Lung microvascular endothelial cell (primary cell): ENCODE data around the gene RPGR. TPM values are rescaled to one million over a fixed set of nuclear protein-coding genes. Genes with fewer than 3 reads are reported as not detected.

Experiments
- DNase-seq, 2 donors: peaks; one replicate each; pipeline versions ENCODE4 v3.0.0 to v3.0.0-alpha.2; 2010; ENCODE audit warnings: low read depth in 2 of 2
- total RNA-seq: library from RNA; depleted of rRNA; stranded (reverse); fragments of >200 nt; gene quantifications from 2 replicates; pipeline ENCODE4 v1.2.1, GENCODE V29; 2014

The RPGR gene
- total RNA-seq, 1 donor from 2014 or later, result 44.8 TPM

DNA sequence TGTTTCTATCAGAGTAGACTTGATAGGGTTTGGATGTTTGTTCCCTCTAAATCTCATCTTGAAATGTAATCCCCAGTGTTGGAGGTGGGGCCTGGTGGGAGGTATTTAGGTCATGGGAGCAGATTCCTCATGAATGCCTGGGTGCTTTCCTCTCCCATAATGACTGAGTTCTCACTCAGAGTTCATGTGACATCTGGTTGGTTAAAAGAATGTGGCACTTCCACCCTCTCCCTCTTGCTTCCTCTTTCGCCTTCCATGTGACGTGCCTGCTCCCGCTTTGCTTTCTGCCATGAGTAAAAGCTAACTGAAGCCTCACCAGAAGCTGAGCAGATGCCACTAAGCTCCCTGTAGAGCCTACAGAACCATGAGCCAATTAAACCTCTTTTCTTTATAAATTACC lies 59.3 kb downstream of the RPGR start:
- DNase-seq, result no peak

DNA sequence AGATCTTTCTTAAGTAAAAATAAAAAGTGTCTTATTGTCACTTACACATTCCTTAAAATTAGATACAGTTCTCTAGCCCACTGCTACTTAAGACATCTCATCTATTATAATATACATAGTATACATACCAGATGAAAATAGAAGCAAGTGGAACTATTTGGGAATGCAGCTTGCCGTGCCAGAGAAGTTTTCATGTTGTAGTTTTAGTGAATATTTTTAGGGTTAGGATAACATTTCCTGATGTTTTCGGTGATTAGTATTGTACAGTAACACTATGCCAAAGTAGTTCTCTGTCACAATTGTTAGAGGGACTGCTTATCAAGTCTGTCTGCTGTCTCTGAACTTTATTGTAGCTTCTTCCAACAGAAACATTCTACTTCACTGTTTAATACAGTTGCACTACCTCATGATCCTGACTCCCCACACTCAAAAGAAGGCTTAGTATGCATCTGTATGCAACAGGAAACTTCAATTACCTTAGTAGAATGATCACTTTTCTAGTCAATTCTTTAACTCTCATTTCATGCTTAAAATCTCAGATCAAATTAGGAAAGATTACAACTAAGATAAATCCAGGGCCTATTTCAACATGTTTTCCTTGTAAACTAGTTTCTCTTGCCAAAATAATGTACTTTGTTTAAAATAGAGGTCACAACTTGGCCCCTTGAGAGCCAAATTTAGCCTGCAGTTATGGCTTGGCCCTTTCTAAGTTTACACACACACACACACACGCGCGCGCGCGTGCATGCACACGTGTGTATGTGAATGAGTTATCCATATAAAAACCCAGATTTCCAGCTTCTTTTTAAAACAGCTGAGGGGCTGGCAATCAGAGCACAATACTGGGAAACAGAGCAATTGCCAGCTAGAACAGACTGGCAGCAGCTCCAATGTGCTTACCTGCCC lies 64.3 kb downstream of the RPGR start:
- peak in 1 of 2 donors; percentile 64 for DNase-seq

GRCh38 chrX:38260231-38260630 lies 67.1 kb downstream of the RPGR start:
- peak; percentile 37 to 41 for DNase-seq

DNA sequence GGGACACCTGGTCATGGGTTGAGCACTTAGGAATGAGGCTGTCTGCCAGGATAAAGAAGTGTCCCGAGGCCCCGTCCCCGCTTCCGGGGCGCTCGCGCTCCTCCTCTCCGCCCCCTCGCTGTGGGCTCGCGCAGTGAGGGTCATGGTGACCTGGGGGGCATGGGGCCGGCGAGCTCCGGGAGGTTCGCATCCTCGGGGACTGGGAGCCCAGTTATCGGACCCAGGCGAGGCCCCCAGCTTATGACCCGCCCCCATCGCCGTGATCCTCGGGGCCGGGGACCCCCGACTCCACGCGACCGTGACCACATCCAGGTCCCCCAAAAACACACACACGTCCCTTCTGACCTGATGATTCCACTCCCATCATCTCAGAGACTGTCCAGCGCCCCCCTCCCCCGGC lies 71.3 kb downstream of the RPGR start:
- no peak for DNase-seq

DNA sequence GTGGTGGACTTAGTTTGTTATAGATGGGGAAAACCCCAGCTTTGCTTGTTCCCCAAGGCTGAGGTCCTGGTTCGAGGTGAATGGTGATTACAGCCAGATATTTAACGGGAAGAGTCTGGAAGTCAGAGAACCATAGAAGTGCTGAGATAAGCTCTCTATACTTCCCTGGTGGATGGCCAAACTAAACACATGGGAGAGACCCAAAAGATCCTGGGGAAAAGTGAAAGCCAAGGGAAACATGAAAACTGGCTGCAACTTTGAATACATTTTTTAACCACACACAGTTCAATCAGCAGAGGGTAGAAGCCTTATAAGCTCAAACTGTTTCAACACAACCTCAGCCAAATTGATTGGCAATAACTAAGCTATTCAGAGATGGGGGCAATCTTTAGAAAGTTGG lies 77.3 kb downstream of the RPGR start:
- peak in 1 of 2 donors; percentile 62 for DNase-seq

- DNase-seq, result no peak
Measured at GRCh38 chrX:38247051-38247450, 80.3 kb downstream of the RPGR start.

- no peak for DNase-seq
Measured at GRCh38 chrX:38240541-38240940, 86.8 kb downstream of the RPGR start.

- no peak for DNase-seq
Measured at GRCh38 chrX:38236901-38237615, 90.3 kb downstream of the RPGR start.

DNA sequence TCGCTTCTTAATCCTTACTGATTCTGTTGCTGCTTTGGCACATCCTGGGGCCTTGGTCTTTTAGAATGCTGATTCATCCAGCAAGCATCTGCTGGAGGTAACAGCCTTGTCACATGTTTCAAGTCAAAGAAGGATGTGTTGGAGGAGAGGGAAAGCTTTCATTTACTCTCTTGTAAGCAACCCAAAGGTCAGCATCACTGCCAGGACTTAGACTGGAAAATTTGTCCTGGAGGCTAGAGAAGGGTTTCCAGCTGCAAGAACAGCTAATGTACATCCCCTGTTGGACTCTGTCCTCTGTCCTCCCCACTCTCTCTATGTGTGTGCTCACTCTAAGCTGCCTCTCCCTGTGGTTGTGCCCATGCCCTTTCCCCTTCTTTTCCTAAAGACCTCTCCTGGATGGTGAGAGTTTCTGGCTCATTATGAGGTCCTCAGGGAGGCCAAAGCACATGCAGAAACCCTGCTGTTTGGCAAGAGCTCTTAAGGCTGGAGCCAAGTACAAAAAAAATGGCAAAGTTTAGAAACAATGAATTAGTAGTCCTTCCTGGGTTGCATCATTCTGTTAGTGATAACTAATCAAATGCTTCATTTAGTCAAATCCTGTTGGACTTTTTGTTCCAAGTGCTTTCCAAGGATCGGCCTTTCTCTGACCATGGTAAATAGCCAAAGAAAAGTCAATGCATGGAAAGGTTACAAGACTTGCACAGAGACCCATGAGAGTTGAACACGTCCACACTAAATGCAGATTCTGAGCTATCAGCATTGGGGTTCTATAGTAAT lies 93.2 kb downstream of the RPGR start:
- peak in 1 of 2 donors; percentile 60 for DNase-seq

DNA sequence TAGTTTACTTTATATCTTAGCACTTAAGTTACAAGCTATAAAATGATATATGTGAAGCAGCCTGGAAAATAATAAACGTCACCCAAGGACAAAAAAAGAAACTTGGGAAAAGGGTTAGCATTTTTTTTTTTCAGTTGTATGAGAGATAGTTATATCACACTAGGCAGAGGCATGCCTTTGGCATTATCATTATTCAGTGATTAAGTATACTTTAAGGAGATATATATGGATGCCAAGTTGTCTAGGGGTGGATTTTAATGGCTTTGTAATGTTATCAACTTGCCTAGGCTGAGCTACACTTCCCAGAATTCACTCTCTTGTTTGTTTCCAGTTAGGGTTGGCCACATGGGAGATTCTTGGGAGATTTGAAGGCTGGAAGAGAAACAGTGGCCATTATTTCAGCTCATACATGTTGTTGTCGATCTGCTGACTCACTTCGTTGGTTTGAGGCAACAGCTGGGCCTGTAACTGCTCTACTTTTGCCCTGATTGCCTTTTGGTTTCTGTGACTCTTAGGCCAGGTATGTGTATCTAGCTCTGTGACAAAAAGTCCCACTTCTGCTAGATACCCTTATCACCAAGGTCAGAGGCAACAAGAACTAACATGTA lies 95.1 kb downstream of the RPGR start:
- DNase-seq, result no peak

DNA sequence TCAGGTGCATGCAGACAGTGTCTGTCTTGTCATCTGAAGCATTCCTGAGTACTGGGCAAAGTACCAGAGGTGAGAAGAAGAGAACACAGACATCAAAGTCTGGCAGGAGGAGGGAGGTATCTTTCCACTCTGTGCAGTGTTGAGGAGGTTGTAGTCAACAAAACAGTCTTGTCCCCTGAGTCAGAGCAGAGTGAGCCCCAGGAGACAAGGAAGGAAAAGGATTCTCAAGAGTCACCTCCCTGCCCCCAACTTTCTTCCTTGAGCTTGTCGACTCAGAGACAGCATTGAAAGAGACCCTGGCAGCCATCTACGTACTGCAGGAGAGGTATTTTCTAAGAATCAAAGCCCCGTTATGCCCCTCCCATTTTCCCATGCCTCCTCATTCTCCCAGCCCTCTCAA lies 102.2 kb downstream of the RPGR start:
- peak in 1 of 2 donors; percentile 38 for DNase-seq

DNA sequence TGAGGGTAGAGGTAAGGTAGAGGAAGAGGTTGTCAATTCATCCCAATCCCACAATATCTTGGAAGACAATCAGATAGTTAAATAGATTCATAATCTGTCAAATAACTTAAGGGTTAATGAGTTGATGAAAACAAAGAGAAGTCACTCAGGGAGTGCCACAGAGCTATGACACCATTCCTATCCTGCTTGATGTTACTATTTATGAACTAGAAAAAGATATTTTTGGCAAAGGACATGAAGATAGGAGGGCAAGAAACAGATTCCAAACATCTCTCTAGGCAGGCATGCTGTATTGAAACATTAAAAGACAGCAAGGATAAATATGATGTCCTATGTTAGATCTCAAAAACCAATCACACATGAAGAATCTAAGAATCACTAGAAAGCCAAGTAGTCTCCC lies 103.1 kb downstream of the RPGR start:
- DNase-seq, result no peak

DNA sequence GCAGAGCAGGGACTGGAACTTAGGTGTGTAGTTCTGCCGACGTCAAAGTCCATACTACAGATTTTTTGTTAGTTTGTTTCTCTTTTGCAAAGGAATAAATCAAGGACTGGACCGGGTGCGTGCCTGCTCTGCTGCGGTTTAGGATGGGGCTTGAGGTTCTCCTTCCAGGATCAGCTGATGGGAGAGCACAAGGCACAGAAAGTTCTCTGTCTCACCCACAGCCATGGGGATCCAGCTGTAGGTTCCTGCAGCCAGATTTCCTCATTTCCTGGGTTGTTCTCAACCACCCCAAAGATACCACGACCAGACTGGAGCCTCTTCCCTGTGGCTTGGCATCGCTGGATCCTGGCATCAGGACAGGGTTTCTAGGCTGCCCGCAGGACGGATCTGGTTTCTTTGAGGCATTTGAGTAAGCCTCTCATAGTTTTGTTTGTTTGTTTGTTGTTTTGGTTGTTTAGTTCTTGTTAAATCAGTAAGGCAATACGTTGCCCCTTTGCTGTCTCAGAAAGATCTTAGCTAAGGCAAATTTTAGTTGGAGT lies 105.8 kb downstream of the RPGR start:
- DNase-seq, result no peak

DNA sequence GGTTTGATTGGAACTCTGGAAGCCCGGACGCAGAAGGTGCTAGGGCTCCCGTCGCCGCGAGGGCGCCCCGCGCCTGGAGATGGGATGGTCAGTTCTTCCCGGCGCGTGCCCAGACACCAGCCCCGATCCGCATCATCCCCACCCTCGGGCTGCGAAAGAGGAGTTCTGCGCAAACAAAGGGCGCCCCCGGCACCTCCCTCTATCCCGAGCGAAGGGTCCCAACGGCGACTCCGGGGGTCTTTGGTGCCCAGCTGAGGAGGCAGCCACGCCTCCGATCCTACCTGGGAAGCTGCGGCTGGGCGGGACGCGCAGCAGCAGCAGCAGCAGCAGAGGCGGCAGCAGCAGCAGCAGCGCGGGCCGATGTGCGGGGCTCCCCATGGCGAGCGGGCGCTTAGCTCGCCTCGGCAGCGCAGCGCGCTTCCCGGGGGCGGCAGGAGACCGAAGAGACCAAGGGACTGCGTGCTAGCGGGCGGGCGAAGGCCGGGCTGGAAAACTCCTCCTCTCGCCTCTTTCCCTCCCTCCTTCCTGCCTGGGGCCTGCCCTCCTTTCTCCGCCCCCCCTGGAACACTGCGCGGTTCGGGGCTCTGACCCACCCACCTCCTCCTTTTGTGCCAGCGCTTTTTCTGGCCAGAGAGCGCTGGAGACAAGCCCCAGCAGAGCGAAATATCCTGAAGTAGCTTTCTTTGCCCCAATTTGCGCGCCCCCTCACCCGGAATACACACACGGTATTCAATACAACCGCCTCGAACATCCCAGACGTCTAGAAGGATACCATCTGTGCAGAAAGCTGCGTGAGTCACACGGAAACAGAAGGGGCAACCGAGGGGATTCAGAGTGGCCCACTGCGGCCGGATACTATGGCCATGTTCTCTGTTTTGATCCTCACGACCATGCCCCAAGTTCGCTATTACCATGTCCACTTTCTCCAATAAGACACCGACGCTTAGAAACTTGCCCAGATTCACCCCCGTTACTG lies 106.6 kb downstream of the RPGR start, which contains the start of gene SRPX:
SRPX (minus strand) TSS at position 457 of the 976 bp plus-strand sequence; CDS start at position 378, 79 bp downstream.
- peak; percentile 24 to 41 for DNase-seq

DNA sequence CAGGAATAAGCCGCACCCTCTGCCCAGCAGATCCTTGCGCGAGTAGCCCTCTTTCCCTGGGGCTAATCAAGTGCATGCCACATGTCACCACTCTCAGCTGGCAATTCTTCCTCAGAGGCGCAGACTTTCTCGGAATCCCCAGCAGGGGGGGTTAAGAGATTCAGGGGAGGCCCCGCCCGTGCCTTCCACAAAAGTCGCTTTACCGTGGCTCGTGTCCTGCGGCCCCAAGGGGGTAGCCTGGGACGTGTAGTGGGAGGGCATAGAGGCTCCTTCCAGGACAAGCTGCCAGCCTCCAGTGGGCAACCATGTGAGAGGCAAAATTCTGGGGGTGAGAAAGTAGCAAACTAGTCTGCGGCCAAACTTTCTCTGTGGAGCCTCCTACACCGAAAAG lies 107.3 kb downstream of the RPGR start:
- DNase-seq, result peak; percentile 28 to 64

Other genes starting within 250 kb of the RPGR start
- 99.4 and 108 TPM in 2 replicates for gene SRPX, start 106.6 kb downstream of the RPGR start, total RNA-seq
- gene OTC, start 25.1 kb upstream of the RPGR start, total RNA-seq, result 0.22 and 1.2 TPM in 2 replicates
- 3.5 and 38.1 TPM in 2 replicates for gene TSPAN7, start 234.0 kb upstream of the RPGR start, total RNA-seq